Muscle of leg (tissue), 11 donors: ENCODE data around the gene METTL5. TPM values are rescaled to one million over a fixed set of nuclear protein-coding genes. Genes with fewer than 3 reads are reported as not detected.
"Not testable (repeated sequence)": the region's sequence is repeated elsewhere in the genome, so short reads cannot be mapped to it uniquely, and the experiment has no call there.

Experiments
- DNase-seq: peaks from one replicate; pipeline ENCODE4 v3.0.0; 2013
- H3K27ac ChIP-seq: one replicate; pipeline ENCODE4 v1.5.1; 2013; ENCODE audit warnings: mild to moderate bottlenecking, low read length, control low read depth
- H3K27me3 ChIP-seq: one replicate; pipeline ENCODE4 v1.6.1; 2013; ENCODE audit warnings: low read length; ENCODE audit not compliant: control insufficient read depth, insufficient read depth
- H3K36me3 ChIP-seq: one replicate; pipeline ENCODE4 v1.6.1; 2013; ENCODE audit warnings: low read length; ENCODE audit not compliant: control insufficient read depth, insufficient read depth
- H3K4me1 ChIP-seq: one replicate; pipeline ENCODE4 v1.6.1; 2013; ENCODE audit warnings: low read length; ENCODE audit not compliant: control insufficient read depth, insufficient read depth
- H3K4me3 ChIP-seq: one replicate; pipeline ENCODE4 v1.5.1; 2013; ENCODE audit warnings: low read length, control low read depth
- H3K9me3 ChIP-seq: replicated peaks from 2 replicates; pipeline ENCODE4 v1.6.1; 2013; ENCODE audit warnings: low read depth, low read length; ENCODE audit not compliant: control insufficient read depth
- WGBS: methylation state at CpG from one replicate; pipeline ENCODE4 v1.1.5; 2013; ENCODE audit warnings: missing lambda C conversion rate; ENCODE audit not compliant: insufficient coverage; 5-methylcytosine and 5-hydroxymethylcytosine counted together
- polyA plus RNA-seq, 8 donors: library from polyadenylated mRNA; unstranded; fragments of 120-200 nt; gene quantifications; one replicate each; pipeline versions ENCODE4 v1.2.1 to v1.2.3, GENCODE V29; 2013; ENCODE audit warnings: inconsistent platforms in 1 of 8, low replicate concordance in 1 of 8; ENCODE audit not compliant: insufficient read length in 8 of 8, insufficient read depth in 1 of 8
- total RNA-seq: library from RNA; stranded (reverse); fragments of 120-200 nt; gene quantifications from one replicate; pipeline ENCODE4 v1.2.4, GENCODE V29; 2013

METTL5 gene
- total and polyA plus RNA-seq, 9 donors = 42.4 to 64.2 (median 54.6) TPM

GRCh38 chr2:169819106-169819505 lies 5.6 kb downstream of the METTL5 start:
- H3K36me3 ChIP-seq = peaks cover 22% of the 10 kb centered on the region
- H3K9me3 ChIP-seq = no peaks in the 10 kb centered on the region
- no CpG with 5 or more reads among the region's 1 CpG for WGBS
- no peaks in the 10 kb centered on the region for H3K27me3 ChIP-seq
- H3K4me3 ChIP-seq = no peak overlapping the region
- peaks cover 4% of the 10 kb centered on the region for H3K4me1 ChIP-seq
- no peak overlapping the region for H3K27ac ChIP-seq
- DNase-seq = no peak

- Histone ChIP-seq H3K4me1 (no peaks in the 10 kb centered on the region), H3K36me3 (peaks cover 29% of the 10 kb centered on the region), H3K27ac (no peak overlapping the region)
These were observed 6.5 kb downstream of the METTL5 start for GRCh38 chr2:169818241-169818640.

GRCh38 chr2:169817369-169817768 lies 7.3 kb downstream of the METTL5 start:
- not testable (repeated sequence) for DNase-seq, H3K27me3 ChIP-seq, H3K9me3 ChIP-seq, H3K27ac ChIP-seq, H3K4me3 ChIP-seq, H3K4me1 ChIP-seq
- no CpG with 5 or more reads among the region's 6 CpGs for WGBS
- peaks cover 31% of the 10 kb centered on the region for H3K36me3 ChIP-seq

More at GRCh38 chr2:169818241-169818640, 6.5 kb downstream of the METTL5 start:
- Histone ChIP-seq H3K9me3 (no peaks in the 10 kb centered on the region), H3K27me3 (no peaks in the 10 kb centered on the region), H3K4me3 (no peak overlapping the region)
- no peak for DNase-seq

- not testable (repeated sequence) for H3K9me3 ChIP-seq, DNase-seq, H3K27me3 ChIP-seq, H3K4me1 ChIP-seq, H3K27ac ChIP-seq, H3K4me3 ChIP-seq
- H3K36me3 ChIP-seq = peaks cover 34% of the 10 kb centered on the region
These were observed 7.7 kb downstream of the METTL5 start for GRCh38 chr2:169816961-169817360.

GRCh38 chr2:169815849-169816248 lies 8.9 kb downstream of the METTL5 start:
- no peaks in the 10 kb centered on the region for H3K9me3 ChIP-seq
- no peak overlapping the region for H3K27ac ChIP-seq
- DNase-seq = no peak
- H3K4me3 ChIP-seq = no peak overlapping the region
- no peaks in the 10 kb centered on the region for H3K27me3 ChIP-seq
- no peaks in the 10 kb centered on the region for H3K4me1 ChIP-seq
- WGBS = no CpG with 5 or more reads among the region's 1 CpG
- H3K36me3 ChIP-seq = peaks cover 38% of the 10 kb centered on the region

GRCh38 chr2:169808221-169808620 lies 16.5 kb downstream of the METTL5 start:
- 100% methylated on average over 1 of the region's 4 CpGs for WGBS
- Histone ChIP-seq H3K4me1 (no peaks in the 10 kb centered on the region), H3K4me3 (no peak overlapping the region), H3K27me3 (no peaks in the 10 kb centered on the region), H3K9me3 (no peaks in the 10 kb centered on the region), H3K27ac (no peak overlapping the region), H3K36me3 (peaks cover 31% of the 10 kb centered on the region)
- no peak for DNase-seq

GRCh38 chr2:169806586-169806985 lies 18.1 kb downstream of the METTL5 start:
- Histone ChIP-seq H3K4me3 (no peak overlapping the region), H3K4me1 (no peaks in the 10 kb centered on the region), H3K27ac (no peak overlapping the region), H3K36me3 (peaks cover 32% of the 10 kb centered on the region), H3K9me3 (no peaks in the 10 kb centered on the region), H3K27me3 (no peaks in the 10 kb centered on the region)
- DNase-seq = no peak

- Histone ChIP-seq H3K36me3 (peaks cover 27% of the 10 kb centered on the region), H3K27ac (no peak overlapping the region), H3K4me3 (no peak overlapping the region), H3K9me3 (no peaks in the 10 kb centered on the region), H3K27me3 (no peaks in the 10 kb centered on the region), H3K4me1 (peaks cover 7% of the 10 kb centered on the region)
- WGBS = 94% methylated on average over 7 of the region's 9 CpGs
- no peak for DNase-seq
These were observed 21.2 kb downstream of the METTL5 start for GRCh38 chr2:169803480-169803879.

GRCh38 chr2:169798718-169799592 lies 25.8 kb downstream of the METTL5 start, which contains the start of gene SSB:
Gene SSB (plus strand): TSS chr2:169798871. CDS start chr2:169800961, 2,090 bp downstream.
- Histone ChIP-seq H3K27me3 (no peaks in the 10 kb centered on the region), H3K36me3 (peaks cover 13% of the 10 kb centered on the region), H3K4me3 (peak within 1 kb of the TSS; percentile 85), H3K9me3 (no peaks in the 10 kb centered on the region), H3K27ac (peak within 1 kb of the TSS; percentile 94), H3K4me1 (peaks cover 7% of the 10 kb centered on the region)
- DNase-seq = peak; percentile 97
- WGBS = 0% methylated on average over 52 of the region's 67 CpGs

GRCh38 chr2:169798397-169798717 lies 26.3 kb downstream of the METTL5 start:
- H3K36me3 ChIP-seq = peaks cover 11% of the 10 kb centered on the region
- no peaks in the 10 kb centered on the region for H3K27me3 ChIP-seq
- H3K4me1 ChIP-seq = peaks cover 7% of the 10 kb centered on the region
- no peaks in the 10 kb centered on the region for H3K9me3 ChIP-seq
- WGBS = no CpG with 5 or more reads among the region's 4 CpGs
- peak overlapping the region; percentile 94 for H3K27ac ChIP-seq
- peak overlapping the region; percentile 85 for H3K4me3 ChIP-seq
- DNase-seq = no peak

- Histone ChIP-seq H3K4me1 (peaks cover 7% of the 10 kb centered on the region), H3K36me3 (peaks cover 7% of the 10 kb centered on the region), H3K27ac (no peak overlapping the region), H3K27me3 (no peaks in the 10 kb centered on the region), H3K4me3 (no peak overlapping the region), H3K9me3 (no peaks in the 10 kb centered on the region)
- DNase-seq = no peak
- no CpG with 5 or more reads among the region's 5 CpGs for WGBS
These were observed 27.1 kb downstream of the METTL5 start for GRCh38 chr2:169797601-169798000.
